HepG2 (cell line): ENCODE measurements around the gene GADD45G. TPM values are rescaled to one million over a fixed set of nuclear protein-coding genes. Genes with fewer than 3 reads are reported as not detected.

Source experiments
- ATAC-seq: fragments of 200-7000 bp; cut with Tn5 transposase; 3 replicates; pipeline ENCODE4 v1.9.1; 2020; ENCODE audit warnings: mild to moderate bottlenecking, moderate library complexity
- BruUV-seq: library from RNA; stranded (reverse); fragments of 400-500 nt; replicated peaks from 2 replicates; lab custom pipeline; 2021; lab: Mats Ljungman, UMichigan
- CTCF ChIA-PET: fragments of 300-600 bp; formaldehyde crosslinking; extraction: SDS; loops from one replicate; lab custom pipeline; 2021; ENCODE audit warnings: low total read pairs, inconsistent platforms, low intra/inter-chr PET ratio; lab: Yijun Ruan, JAX
- POLR2A ChIA-PET: fragments of 350-600 bp; sonication (Branson Sonifier 250); formaldehyde crosslinking; loops from one replicate; lab custom pipeline; 2020; ENCODE audit warnings: antibody characterized with exemption, inconsistent platforms; lab: Yijun Ruan, JAX
- DNase-seq: peaks from one replicate; pipeline ENCODE4 v3.0.0-alpha.2; 2015; ENCODE audit warnings: low spot score
- FAIRE-seq: peaks from 3 replicates; lab custom pipeline; 2011; peaks lifted over from hg19 to GRCh38; lab: Jason Lieb, UNC
- H2AFZ ChIP-seq: one replicate; pipeline ENCODE4 v1.6.1; 2011; ENCODE audit warnings: low read length, inconsistent platforms
- H3K27ac ChIP-seq: fragments of 300-600 bp; 3 replicates; pipeline ENCODE4 v1.8.0; 2011; ENCODE audit warnings: mixed run types, mild to moderate bottlenecking, mixed read lengths, low read length, inconsistent platforms; ENCODE audit not compliant: insufficient read depth; ENCODE audit errors: extremely low read length
- H3K27me3 ChIP-seq, 2 experiments: fragments of 200-600 bp in 1 of 2; 2 replicates in 1 of 2; 3 replicates in 1 of 2; pipeline versions ENCODE4 v1.6.0 to v1.8.0; 2011; ENCODE audit warnings: low read length in 2 of 2, mild to moderate bottlenecking in 2 of 2, moderate library complexity in 2 of 2, inconsistent platforms in 1 of 2; ENCODE audit not compliant: insufficient read depth in 2 of 2, control insufficient read depth in 1 of 2
- H3K36me3 ChIP-seq, 2 experiments: fragments of 200-600 bp in 1 of 2; replicated peaks in 1 of 2; 2 replicates in 1 of 2; 3 replicates in 1 of 2; pipeline versions ENCODE4 v1.5.1 to v1.8.0; 2011; ENCODE audit warnings: low read length in 2 of 2, inconsistent platforms in 1 of 2; ENCODE audit not compliant: insufficient read depth in 2 of 2, control insufficient read depth in 1 of 2
- H3K4me1 ChIP-seq: 2 replicates; pipeline ENCODE4 v1.5.1; 2012; ENCODE audit warnings: low read length, inconsistent platforms; ENCODE audit not compliant: insufficient read depth
- H3K4me2 ChIP-seq: 2 replicates; pipeline ENCODE4 v1.6.0; 2011; ENCODE audit warnings: low read depth, low read length, inconsistent platforms
- H3K4me3 ChIP-seq, 3 experiments: fragments of 200-600 bp in 1 of 3; sonication (generic), shearing (Covaris generic) in 1 of 3; replicated peaks in 1 of 3; 2 replicates each; pipeline ENCODE4 v1.5.1; 2011 to 2016; ENCODE audit warnings: low read length in 3 of 3, inconsistent platforms in 2 of 3, low read depth in 2 of 3, mild to moderate bottlenecking in 2 of 3, control low read depth in 1 of 3, mixed read lengths in 1 of 3; ENCODE audit not compliant: insufficient read depth in 1 of 3
- H3K79me2 ChIP-seq: one replicate; pipeline ENCODE4 v1.6.1; 2011; ENCODE audit warnings: low read length, inconsistent platforms; ENCODE audit not compliant: insufficient read depth
- H3K9ac ChIP-seq: 2 replicates; pipeline ENCODE4 v1.6.0; 2011; ENCODE audit warnings: mild to moderate bottlenecking, low read depth, low read length, inconsistent platforms; ENCODE audit not compliant: insufficient read depth
- H3K9me3 ChIP-seq: 2 replicates; pipeline ENCODE4 v1.5.1; 2012; ENCODE audit warnings: mild to moderate bottlenecking, low read length
- H4K20me1 ChIP-seq: 2 replicates; pipeline ENCODE4 v1.6.0; 2011; ENCODE audit warnings: inconsistent platforms, mild to moderate bottlenecking, low read length, moderate library complexity; ENCODE audit not compliant: insufficient read depth
- FOXC1 ChIP-seq: sonication (generic); formaldehyde crosslinking; IDR thresholded peaks from 2 replicates; pipeline ENCODE4 v1.8.0; 2022; ENCODE audit warnings: mild to moderate bottlenecking, missing genetic modification reagents, borderline replicate concordance
- XBP1 ChIP-seq: sonication (generic); formaldehyde crosslinking; IDR thresholded peaks from 2 replicates; pipeline ENCODE4 v1.5.0; 2020; ENCODE audit warnings: missing genetic modification reagents
- ZFP1 ChIP-seq: IDR thresholded peaks from 2 replicates; pipeline ENCODE4 v1.6.1; 2016
- ZNF225 ChIP-seq: sonication (generic); formaldehyde crosslinking; IDR thresholded peaks from 2 replicates; pipeline ENCODE4 v1.4.0; 2020; ENCODE audit warnings: mild to moderate bottlenecking, missing genetic modification reagents
- ZNF619 ChIP-seq: sonication (generic); formaldehyde crosslinking; IDR thresholded peaks from 2 replicates; pipeline ENCODE4 v1.4.0; 2020; ENCODE audit warnings: mild to moderate bottlenecking, missing genetic modification reagents
- WGBS: methylation state at CpG from one replicate; pipeline ENCODE4 v1.1.6; 2017; ENCODE audit warnings: low lambda C conversion rate; 5-methylcytosine and 5-hydroxymethylcytosine counted together
- in situ Hi-C: cut with HindIII; loops from 2 replicates; pipeline ENCODE4 v1.10.0; 2017; ENCODE audit warnings: low pct_unique_long_range_greater_than_20kb; ENCODE audit not compliant: extremely low pct_ligation_motif_present
- intact Hi-C: fragments of 100-400 bp; cut with micrococcal nuclease; formaldehyde crosslinking; loops from one replicate; pipeline ENCODE4 v1.10.0; 2022; ENCODE audit not compliant: unreplicated experiment
- polyA plus RNA-seq, 8 experiments: library from polyadenylated mRNA; depleted of rRNA in 3 of 8; stranded (reverse) in 7 of 8; unstranded in 1 of 8; fragments of >200 nt; fragmentation: Illumina TruSeq in 4 of 8; extraction: Trizol in 4 of 8; gene quantifications; 2 replicates each; pipeline versions ENCODE4 v1.2.1 to v1.2.3, GENCODE V29; 2011 to 2016; ENCODE audit warnings: low read depth in 4 of 8, missing spikeins in 1 of 8, mixed read lengths in 1 of 8; ENCODE audit not compliant: insufficient read depth in 1 of 8
- total RNA-seq, 5 experiments: library from RNA; depleted of rRNA; stranded (reverse); fragments of >200 nt; fragmentation: Illumina TruSeq; extraction: Trizol; gene quantifications; 2 replicates each; pipeline ENCODE4 v1.2.3, GENCODE V29; 2016; ENCODE audit warnings: low read depth in 1 of 5
- TF ChIP-seq, protein P1 (sequence below): sonication (generic); formaldehyde crosslinking; IDR thresholded peaks from 2 replicates; pipeline ENCODE4 v1.5.1; 2020; ENCODE audit warnings: mild to moderate bottlenecking, missing genetic modification reagents, borderline replicate concordance
- TF ChIP-seq, protein P2 (sequence below): sonication (generic); formaldehyde crosslinking; IDR thresholded peaks from 2 replicates; pipeline ENCODE4 v1.8.1; 2023; ENCODE audit warnings: mild to moderate bottlenecking, inconsistent platforms, moderate library complexity, missing genetic modification reagents, borderline replicate concordance
- TF ChIP-seq, protein P3 (sequence below): sonication (generic); formaldehyde crosslinking; IDR thresholded peaks from 2 replicates; pipeline ENCODE4 v1.4.0; 2020; ENCODE audit warnings: mild to moderate bottlenecking, missing genetic modification reagents

The GADD45G gene
- total and polyA plus RNA-seq, 2 of the 13 experiments (the other 11 are each of a cell fraction or from before 2014, with no cell fraction given), result not detected

DNA sequence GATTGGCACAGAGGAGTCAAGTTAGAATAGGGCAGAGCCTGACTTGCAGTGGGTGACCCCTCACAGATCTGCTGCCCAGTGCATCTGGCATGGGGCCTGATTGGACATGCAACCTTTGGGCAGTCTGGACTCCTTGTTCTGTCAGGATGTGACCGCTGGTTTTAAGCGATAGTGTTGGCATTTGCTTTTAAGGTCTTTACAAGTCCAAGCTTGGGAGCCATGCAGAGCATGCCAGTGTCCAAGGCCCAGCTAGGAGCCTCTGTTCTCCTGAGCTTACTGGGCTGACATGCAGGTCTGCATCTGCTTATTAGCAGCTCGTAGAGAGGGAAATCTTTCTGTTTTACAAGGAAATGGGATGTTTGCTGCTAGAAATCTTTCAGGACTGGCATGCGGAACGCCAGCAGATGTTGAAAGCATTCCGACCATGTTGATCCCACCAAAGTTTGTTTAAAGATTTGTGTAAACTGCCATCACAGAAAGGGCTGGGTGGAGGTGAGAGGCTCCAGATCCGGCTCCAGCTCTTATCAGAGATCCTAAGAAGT, 27.5 kb downstream of the GADD45G start (continued):
- TF ChIP-seq, protein P1, sequence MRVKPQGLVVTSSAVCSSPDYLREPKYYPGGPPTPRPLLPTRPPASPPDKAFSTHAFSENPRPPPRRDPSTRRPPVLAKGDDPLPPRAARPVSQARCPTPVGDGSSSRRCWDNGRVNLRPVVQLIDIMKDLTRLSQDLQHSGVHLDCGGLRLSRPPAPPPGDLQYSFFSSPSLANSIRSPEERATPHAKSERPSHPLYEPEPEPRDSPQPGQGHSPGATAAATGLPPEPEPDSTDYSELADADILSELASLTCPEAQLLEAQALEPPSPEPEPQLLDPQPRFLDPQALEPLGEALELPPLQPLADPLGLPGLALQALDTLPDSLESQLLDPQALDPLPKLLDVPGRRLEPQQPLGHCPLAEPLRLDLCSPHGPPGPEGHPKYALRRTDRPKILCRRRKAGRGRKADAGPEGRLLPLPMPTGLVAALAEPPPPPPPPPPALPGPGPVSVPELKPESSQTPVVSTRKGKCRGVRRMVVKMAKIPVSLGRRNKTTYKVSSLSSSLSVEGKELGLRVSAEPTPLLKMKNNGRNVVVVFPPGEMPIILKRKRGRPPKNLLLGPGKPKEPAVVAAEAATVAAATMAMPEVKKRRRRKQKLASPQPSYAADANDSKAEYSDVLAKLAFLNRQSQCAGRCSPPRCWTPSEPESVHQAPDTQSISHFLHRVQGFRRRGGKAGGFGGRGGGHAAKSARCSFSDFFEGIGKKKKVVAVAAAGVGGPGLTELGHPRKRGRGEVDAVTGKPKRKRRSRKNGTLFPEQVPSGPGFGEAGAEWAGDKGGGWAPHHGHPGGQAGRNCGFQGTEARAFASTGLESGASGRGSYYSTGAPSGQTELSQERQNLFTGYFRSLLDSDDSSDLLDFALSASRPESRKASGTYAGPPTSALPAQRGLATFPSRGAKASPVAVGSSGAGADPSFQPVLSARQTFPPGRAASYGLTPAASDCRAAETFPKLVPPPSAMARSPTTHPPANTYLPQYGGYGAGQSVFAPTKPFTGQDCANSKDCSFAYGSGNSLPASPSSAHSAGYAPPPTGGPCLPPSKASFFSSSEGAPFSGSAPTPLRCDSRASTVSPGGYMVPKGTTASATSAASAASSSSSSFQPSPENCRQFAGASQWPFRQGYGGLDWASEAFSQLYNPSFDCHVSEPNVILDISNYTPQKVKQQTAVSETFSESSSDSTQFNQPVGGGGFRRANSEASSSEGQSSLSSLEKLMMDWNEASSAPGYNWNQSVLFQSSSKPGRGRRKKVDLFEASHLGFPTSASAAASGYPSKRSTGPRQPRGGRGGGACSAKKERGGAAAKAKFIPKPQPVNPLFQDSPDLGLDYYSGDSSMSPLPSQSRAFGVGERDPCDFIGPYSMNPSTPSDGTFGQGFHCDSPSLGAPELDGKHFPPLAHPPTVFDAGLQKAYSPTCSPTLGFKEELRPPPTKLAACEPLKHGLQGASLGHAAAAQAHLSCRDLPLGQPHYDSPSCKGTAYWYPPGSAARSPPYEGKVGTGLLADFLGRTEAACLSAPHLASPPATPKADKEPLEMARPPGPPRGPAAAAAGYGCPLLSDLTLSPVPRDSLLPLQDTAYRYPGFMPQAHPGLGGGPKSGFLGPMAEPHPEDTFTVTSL, result no peak
- no peak for TF ChIP-seq ZNF225 (CRISPR knock-in tag)

DNA sequence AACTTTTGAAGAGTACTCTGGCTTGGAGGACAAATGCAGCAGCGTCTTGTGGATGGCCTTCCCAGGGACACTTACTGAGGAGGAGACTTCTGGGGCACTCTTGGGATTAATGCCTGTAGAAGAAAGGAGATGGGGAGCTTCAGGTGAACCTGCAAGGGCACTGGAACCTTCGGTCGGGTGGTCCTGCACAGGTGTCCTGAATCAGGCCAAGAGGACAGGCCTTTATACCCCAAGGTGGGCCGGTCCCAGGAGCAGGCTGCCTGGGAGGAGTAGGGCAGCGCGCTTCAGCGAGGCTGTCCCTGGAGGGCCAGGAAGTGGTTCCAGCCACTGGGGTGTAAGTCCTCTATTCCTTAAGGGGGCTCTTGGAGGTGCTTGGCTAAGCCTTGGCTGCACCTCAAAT, 27.9 kb downstream of the GADD45G start:
- no peak overlapping the region for H3K27ac ChIP-seq
- H3K9me3 ChIP-seq, result no peaks in the 10 kb centered on the region
- FAIRE-seq (no peak), DNase-seq (no peak), ATAC-seq (no peak; the same call in 2 of the 3 replicates)
- 0% methylated on average over 1 of the region's 7 CpGs for WGBS
- peaks cover 16% of the 10 kb centered on the region for H3K4me1 ChIP-seq
- no peak overlapping the region for H2AFZ ChIP-seq
- H3K4me3 ChIP-seq, result no peak overlapping the region
- ChIA-PET POLR2A (no interaction called here), CTCF (no interaction called here)
- intact Hi-C loops, result no loop called here
- no peaks in the 10 kb centered on the region for H3K36me3 ChIP-seq
- H3K79me2 ChIP-seq, result no peaks in the 10 kb centered on the region
- in situ Hi-C loops, result no loop called here
- no TSS peak for BruUV-seq
- TF ChIP-seq FOXC1 (no peak), XBP1 (CRISPR knock-in tag) (no peak), ZNF619 (CRISPR knock-in tag) (no peak), ZFP1 (no peak)
- TF ChIP-seq, protein P2, sequence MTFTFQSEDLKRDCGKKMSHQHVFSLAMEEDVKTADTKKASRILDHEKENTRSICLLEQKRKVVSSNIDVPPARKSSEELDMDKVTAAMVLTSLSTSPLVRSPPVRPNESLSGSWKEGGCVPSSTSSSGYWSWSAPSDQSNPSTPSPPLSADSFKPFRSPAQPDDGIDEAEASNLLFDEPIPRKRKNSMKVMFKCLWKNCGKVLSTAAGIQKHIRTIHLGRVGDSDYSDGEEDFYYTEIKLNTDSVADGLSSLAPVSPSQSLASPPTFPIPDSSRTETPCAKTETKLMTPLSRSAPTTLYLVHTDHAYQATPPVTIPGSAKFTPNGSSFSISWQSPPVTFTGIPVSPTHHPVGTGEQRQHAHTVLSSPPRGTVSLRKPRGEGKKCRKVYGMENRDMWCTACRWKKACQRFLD, result no peak
- TF ChIP-seq, protein P3, sequence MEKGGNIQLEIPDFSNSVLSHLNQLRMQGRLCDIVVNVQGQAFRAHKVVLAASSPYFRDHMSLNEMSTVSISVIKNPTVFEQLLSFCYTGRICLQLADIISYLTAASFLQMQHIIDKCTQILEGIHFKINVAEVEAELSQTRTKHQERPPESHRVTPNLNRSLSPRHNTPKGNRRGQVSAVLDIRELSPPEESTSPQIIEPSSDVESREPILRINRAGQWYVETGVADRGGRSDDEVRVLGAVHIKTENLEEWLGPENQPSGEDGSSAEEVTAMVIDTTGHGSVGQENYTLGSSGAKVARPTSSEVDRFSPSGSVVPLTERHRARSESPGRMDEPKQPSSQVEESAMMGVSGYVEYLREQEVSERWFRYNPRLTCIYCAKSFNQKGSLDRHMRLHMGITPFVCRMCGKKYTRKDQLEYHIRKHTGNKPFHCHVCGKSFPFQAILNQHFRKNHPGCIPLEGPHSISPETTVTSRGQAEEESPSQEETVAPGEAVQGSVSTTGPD, result no peak
- peaks cover 1 to 29% of the 10 kb centered on the region in 2 experiments; a peak in 2 of 5 replicates for H3K27me3 ChIP-seq
- H3K9ac ChIP-seq, result no peak overlapping the region
- H4K20me1 ChIP-seq, result no peaks in the 10 kb centered on the region
- no peak overlapping the region for H3K4me2 ChIP-seq
